Sciatic nerve (tissue), 2 donors: ENCODE results near the gene YTHDF1. TPM values are rescaled to one million over a fixed set of nuclear protein-coding genes. Genes with fewer than 3 reads are reported as not detected.
A peak's percentile ranks its signal among the peaks of the same experiment; 100 is the strongest.
"Not testable (repeated sequence)": the region's sequence is repeated elsewhere in the genome, so short reads cannot be mapped to it uniquely, and the experiment has no call there.

ENCODE experiments used
- ATAC-seq: fragments of 200-7000 bp; cut with Tn5 transposase; one replicate; pipeline ENCODE4 v1.9.1; 2020; ENCODE audit warnings: mild to moderate bottlenecking, moderate library complexity
- DNase-seq: peaks from one replicate; pipeline ENCODE4 v3.0.0-alpha.2; 2020; ENCODE audit warnings: low spot score
- intact Hi-C: fragments of 100-400 bp; cut with DNase I; formaldehyde crosslinking; loops from one replicate; pipeline ENCODE4 v1.14.2; 2022
- total RNA-seq: library from RNA; stranded (reverse); fragmentation: NEBNext Ultra II Directional; extraction: Animal tissue kit (Norgen Biotek cat#: 25700); gene quantifications from one replicate; pipeline ENCODE4 v1.2.1, GENCODE V29; 2021
- donor health status: DM: no; HTN: no; CAD: no.
- donor health status: DM: no; HTN: no; CAD: no.

Gene YTHDF1
- total RNA-seq, 1 donor from 2014 or later, result 32.1 TPM

DNA sequence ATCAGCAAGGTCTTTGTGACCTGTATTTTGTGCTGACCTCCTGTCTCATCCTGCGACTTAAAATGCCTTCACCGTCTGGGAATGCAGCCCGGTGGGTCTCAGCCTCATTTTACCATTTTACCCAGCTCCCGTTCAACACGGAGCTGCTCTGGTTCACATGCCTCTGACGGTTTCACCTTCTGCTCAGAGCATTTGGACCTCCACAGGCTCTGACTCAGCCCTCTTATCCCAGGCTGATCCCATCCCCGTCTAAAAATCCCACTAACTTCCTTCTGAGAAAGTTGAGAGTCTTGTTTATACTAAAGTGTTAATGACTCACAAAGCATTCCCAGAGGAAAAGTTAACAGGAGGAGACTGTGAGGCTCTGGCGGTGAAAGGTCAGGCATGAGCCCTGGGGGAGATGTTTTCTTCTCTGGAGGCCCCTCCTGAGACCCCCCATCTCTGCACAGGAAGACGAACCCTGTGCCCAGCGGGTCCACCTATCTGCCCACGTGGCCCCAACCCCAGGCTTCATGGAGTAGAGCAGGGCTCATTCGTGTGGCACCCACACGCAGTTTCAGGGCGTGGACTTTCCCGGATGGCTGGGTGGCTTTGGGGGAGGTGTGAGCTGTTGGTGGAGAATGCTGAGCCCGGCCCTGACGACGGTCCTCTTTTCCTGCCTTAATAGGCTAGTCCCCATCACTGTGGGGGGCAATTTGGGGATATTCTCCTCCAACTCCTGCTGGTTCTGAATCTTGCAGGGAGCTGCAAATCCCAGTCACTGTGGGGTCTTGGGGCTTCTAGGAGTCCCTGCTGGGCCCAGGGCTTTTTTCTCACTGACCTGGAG lies 16.5 kb upstream of the YTHDF1 start:
- intact Hi-C loops, result no loop called here
- ATAC-seq (no peak), DNase-seq (no peak)

DNA sequence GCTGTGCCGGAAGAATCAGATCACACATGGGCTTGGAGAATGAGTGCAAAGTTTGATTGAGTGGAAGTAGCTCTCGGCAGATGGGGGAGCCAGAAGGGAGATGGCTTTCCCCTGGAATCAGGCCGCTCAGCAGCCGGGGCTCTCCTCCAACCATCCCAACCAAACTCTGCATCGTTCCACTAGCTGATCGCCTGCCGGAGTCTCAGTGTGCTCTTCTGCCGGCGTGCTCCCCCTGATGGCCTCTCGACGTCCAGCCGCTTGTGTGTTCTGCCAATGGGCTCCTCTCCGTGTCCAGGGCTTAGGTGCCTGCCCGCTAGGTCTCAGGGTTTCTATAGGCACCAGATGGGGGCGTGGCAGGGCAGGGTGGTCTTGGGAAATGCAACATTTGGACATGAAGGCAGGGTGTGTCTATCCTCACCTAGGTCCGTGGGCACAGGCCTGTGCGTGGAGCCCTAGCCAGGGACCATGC lies 14.9 kb upstream of the YTHDF1 start:
- intact Hi-C loops, result no loop called here
- ATAC-seq (peak; percentile 84), DNase-seq (peak; percentile 77)

DNA sequence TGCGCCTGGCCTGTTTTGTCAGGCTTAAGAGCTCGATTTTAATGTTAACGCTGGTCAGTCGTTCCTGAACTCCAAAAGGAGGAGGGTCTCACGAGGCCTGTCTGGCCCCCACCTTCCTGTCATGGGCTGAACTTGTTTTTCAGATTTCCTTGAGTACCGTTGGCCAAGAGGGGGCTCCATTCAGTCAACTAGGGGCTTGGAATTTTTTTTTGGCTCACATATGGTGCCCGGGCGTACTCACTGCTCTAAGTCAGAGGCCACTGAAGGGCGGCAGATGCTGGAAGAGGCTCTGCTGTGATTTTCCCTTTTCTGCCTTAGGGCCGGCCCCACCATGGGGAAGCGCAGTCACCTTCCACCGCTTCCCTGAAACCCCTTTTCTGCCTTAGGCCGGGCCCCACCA lies 12.9 kb upstream of the YTHDF1 start:
- no peak for ATAC-seq
- no peak for DNase-seq
- intact Hi-C loops, result no loop called here

DNA sequence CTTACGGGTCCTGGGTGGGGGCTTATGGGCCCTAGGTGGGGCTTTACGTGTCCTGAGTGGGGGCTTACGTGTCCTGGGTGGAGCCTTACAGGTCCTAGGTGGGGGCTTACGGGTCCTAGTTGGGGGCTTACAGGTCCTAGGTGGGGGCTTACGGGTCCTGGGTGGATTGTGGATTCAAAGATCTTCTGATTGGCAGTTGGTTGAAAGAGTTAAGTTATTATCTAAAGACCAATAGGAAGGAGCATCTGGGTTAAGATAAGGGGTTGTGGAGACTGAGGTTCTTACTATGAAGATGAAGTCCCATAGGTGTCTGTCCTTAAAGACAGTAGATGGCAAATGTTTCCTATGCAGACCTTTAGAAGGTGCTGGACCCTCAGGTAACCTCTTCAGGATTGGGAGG lies 11.3 kb upstream of the YTHDF1 start:
- DNase-seq (no peak), ATAC-seq (no peak)
- intact Hi-C loops, result no loop called here

DNA sequence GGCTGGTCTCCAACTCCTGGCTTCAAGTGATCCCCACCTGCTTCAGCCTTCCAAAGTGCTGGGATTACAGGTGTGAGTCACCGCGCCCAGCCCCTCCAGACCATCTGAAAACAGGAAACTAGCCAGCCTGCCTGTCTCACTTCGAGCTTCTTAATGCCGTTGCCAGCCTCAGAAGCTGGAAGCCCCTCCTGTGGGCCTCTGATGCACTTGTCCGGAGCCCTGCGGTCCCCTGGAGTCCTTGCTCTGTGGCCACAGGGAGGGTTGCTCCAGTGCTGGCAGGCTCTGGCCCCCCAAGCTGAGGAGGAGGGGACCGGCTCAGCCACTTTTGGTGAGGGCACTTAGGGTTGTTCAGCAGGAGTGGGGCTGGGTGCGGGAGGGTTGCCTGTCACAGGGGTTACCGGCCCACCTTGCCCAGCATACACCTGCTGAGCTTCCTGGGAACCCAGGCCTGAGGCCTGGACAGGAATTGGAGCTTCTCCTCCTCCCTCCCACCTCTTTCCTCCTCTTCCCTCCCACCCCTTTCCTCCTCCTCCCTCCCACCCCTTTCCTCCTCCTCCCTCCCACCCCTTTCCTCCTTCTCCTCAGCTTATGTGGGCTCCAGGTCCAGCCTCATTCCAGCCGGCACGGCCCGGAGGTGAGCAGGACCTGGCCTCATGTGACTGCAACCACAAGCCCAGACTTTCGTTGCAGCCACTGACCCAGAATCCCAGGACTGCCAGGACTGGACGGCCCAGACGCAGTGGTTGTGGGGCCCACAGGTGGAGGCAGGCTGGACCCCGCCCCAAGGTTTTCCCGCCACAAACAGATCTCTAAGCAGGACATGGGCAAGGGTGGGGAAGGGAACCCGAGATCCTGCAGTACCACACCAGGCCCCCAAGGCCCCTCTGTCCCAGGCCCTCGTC lies 10.4 kb upstream of the YTHDF1 start:
- intact Hi-C loops, result no loop called here
- DNase-seq (no peak), ATAC-seq (no peak)

DNA sequence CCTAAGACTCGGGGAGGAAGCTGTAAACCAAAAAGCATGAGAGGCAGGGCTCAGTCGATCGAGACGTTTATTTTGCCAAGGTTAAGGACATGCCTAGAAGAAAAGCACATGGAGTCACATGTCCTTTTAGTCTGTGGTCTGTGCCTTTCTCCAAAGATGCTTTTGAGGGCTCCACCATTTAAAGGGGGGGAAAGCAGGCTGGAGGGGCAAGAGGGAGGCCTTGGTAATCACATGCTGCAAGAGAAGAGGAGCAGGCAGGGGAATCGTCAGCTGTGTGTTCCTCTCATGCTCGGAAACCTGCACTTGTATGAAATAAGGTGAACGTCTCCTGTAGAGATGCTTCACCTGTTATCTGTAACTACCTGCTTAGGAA lies 9.1 kb upstream of the YTHDF1 start:
- intact Hi-C loops, result no loop called here
- DNase-seq, result no peak
- ATAC-seq, result no peak

DNA sequence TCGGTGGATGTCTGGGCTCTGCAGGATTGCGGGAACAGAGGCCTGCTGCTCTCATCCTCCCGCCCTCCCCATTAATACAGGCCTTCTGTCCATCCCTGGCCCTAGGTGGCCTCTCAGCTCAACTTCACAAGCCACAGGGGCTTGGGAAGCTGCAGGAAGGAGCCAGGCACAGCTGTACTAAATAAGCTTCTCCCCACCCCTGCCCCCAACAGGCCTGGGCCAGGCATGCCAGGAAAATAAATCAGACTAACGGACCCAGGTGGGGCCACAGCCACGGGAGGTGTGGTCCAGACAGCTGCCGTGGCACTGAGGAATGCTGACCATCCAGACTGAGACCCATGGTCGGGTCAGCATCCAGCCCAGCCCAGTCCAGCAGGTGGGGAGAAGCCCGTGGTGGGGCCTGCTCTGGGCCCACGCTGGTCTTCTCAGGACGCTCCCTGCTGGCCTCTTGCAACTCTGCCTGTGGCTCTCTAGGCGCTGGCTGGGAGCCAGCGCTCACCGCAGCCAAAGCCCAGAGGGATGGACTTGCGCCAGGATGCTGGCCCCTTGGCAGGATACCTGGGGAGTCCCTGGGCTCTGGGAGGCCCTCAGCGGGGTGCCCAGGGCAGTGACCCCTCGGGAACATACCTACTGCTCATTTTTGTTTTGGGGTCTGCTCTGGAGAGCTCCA lies 8.6 kb upstream of the YTHDF1 start:
- DNase-seq, result no peak
- peak; percentile 65 for ATAC-seq
- intact Hi-C loops, result no loop called here

DNA sequence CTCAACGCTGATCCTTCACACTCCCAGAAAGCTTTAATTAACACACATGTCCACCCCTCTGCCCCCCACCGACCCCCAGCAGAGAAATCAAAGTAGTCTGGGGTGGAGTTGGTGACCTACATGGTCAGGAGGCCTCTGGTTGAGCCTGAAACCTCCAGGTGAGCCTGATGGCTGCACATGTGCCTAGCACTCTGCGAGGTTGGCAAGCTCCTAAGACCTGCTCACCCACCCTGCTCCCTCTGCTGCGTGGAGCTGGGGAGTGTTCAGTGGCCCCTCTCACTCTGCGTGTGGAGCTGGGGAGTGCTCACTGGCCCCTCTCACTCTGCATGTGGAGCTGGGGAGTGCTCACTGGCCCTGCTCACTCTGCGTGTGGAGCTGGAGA lies 7.9 kb upstream of the YTHDF1 start:
- DNase-seq (no peak), ATAC-seq (no peak)
- intact Hi-C loops, result no loop called here

DNA sequence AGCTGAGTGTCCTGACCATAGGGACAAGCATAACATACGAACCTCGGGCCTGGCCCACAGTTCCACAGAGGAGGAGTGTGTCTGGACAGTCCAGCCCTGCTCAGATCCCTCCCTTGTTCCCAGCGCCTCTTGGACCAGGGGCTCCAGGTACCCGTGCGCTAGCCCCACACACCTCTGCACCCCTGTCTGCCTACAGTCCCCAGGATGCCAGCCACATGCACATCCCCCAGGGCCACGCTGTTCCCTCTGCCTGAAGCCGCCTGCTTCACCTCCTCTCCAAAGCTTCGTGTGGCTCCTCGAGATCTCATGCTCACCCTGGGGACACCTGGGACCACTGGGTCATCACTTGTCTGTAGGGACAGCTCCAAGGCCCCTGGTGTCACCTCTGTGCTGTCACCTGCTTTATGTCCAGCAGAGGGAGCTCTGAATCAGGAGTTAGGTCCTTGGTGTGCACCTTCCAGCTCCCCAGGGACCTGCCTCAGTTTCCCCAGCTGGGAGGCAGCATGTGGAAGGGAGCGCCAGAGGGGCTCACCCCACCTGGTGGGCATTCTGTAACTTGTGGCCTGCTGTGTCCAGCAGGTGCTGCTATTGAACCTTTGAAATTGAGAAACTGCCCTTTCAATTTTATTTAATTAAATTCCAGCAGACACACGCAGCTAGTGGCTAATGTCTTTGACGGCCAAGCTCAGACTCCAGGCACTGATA lies 7.3 kb upstream of the YTHDF1 start:
- DNase-seq (no peak), ATAC-seq (no peak)
- intact Hi-C loops, result no loop called here

DNA sequence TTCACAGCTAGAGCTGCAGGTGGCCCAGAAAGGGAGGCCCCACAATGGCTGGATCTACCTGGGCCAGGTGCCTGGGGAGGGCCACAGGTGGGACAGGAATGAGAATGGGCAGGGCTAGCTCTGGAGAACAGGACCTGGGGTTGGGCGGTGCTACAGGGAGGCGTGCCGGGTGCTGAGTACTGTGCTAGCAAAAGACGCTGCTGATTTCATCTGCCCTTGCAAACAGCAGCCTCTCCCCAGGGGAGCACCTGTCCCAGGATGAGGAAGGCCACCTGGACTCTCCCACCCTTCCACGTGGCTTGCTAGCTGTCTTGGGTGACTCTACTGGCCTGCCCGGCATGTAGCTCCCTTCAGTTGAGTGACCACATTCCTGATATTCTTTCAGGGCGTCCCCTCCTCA lies 6.6 kb upstream of the YTHDF1 start:
- ATAC-seq, result no peak
- no peak for DNase-seq
- intact Hi-C loops, result no loop called here

DNA sequence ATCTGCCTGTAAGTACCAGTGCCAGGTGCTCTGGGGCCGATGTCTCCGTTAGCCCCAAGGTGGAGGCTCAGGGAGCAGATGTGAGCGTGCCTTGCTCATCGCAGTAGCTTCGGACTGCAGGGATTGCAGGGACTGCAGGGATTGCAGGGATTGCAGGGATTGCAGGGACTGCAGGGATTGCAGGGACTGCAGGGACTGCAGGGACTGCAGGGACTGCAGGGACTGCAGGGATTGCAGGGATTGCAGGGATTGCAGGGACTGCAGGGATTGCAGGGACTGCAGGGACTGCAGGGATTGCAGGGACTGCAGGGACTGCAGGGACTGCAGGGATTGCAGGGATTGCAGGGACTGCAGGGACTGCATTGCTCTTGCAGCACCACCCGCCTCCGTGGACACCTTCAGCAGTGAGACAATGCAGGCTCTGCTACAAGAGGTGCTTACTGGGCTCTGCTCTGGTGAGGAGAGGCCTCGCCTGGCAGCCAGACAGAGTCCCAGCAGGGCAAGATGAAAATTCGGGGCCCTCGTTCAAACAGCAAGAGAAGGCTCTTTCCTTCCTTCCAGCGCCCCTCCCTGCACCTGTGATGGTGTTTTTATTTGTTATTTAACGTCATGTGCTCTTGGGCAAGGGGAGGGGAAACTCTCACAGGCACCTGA lies 5.6 kb upstream of the YTHDF1 start:
- DNase-seq, ATAC-seq, intact Hi-C loops: not testable (repeated sequence)

DNA sequence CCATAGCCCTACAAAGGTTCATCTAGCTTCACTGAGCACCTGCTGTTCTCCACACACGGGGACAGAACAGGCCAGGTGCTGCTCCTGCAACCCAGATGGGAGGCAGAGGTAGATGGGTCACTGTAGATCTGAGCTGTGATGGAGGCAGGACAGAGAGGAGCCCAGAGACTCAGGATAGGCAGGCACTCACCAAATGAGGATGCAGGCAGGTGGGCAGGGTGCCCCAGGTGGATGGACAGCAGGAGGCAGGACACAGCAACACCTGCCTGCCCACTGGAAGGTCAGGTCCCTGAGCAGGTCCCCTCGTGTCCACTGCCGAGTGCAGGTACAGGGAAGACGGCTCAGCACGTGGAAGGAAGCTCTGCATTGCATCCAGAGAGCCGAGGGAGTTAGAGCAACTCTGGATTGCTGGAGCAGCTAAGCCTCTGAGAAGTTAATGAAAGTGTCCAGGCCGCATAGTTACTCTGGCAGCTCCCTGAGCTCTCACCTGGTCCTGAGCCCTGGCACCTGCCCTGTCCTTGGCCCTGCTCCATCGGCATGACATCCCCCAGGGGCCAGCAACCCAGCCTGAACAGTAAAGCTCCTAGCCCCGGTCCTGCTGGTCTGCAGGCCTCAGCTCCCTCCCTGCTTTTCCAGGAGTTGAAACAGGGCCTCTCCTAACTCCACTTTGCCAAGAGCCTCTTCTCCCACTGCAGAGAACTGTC lies 4.9 kb upstream of the YTHDF1 start:
- intact Hi-C loops, result no loop called here
- ATAC-seq, result no peak

DNA sequence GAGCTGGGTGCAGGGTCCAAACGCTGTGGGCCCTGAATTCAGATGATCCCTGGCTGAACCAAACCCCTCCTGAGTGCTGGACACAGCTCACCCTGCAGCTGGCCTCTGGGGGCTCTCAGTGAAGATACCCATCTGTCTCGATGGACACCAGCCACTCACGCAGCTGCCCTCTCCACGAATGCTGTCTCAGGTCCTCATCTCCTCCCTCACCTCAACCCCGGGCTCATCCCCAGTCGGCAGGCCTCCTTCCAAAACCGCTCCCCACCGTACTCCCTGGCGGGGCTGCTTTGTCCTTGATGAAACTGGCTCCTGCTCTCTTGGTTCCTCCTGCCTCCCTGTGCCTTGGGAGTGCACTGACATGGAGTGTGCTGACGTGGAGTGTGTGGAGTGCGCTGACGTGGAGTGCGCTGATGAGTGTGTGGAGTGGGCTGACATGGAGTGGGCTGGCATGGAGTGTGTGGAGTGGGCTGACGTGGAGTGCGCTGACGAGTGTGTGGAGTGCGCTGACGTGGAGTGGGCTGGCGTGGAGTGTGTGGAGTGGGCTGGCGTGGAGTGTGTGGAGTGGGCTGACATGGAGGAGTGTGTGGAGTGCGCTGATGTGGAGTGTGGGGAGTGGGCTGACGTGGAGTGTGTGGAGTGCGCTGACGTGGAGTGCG lies 4.1 kb upstream of the YTHDF1 start:
- ATAC-seq, result no peak
- no peak for DNase-seq
- intact Hi-C loops, result no loop called here

More for the DNA sequence above, 4.9 kb upstream of the YTHDF1 start:
- no peak for DNase-seq

DNA sequence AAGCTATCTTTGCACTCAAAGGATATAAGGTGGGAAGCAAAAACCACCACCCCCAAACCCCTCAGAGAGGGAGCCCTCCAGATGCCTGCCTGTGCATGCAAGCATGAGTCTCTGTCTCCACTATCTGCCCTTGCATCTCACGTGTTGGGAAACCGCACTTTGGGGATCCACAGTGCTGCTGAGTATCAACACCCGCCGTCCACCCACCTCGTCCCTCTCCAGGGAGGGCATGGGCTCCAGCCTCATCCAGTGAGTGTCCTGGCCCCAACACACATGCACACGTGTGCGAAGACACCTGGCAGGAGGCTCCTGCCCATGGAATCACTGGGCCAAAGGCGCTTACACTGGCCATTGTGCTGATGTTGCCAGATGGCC lies 3.5 kb upstream of the YTHDF1 start:
- intact Hi-C loops, result no loop called here
- ATAC-seq (no peak), DNase-seq (no peak)

DNA sequence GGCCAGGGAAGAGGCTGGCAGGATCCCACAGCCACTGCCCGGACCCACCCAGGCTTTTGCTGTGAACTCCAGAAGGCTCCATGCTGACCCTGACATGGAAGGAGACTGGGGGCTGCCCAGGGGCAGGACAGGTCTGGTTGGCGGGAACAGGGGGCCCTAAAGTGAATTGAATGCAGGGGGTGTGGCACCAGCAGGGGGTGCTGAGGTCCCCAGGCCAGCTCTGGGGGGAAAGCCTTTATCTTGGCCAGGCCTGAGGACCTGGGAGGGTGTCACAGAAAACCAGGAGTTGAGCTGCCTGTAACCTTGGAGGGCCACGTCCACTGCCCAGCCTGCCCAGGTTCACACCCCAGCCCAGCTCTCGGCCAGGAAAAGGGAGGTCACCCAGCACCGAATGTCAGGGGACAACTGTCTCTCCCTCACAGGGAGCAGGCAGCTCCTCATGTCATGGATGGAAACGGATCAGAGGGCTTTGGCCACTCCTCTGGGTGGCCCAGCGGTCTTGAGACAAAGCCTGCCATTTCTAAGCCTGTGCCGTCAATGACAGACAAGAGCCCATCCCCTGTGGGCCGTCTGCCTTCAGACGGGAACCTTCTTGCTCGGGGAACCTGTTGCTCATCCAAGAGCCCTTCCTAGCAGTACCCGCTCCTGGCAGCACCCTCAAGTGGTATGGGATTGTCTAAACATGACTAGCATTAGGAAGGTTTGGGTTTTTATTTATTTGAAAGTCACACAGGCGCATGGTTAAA lies 2.9 kb upstream of the YTHDF1 start:
- ATAC-seq (no peak), DNase-seq (no peak)
- intact Hi-C loops, result no loop called here

DNA sequence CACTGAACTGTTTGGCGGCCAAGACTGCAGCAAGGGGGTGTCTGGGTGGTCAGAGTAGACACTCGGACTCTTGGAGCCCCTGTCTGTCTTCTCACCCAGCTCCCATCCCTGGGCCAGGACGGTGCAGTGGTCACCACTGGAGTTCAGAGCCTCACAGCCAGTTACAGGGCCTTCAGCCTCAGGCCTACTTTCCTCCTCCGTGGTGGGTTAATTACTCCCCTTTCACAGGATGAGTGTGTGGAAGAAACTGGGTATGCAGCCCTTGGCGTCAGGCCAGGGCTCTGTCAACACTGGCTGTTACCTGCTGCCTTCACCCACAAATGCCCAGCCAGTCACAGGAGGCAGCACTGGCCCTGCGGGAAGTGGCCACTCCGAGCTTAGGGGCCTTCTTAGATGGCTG lies 1.8 kb upstream of the YTHDF1 start:
- no peak for ATAC-seq
- intact Hi-C loops, result no loop called here
- DNase-seq, result no peak
